SK-N-DZ (cell line): ENCODE measurements around the gene MIA3.
"Not testable (repeated sequence)": the region's sequence is repeated elsewhere in the genome, so short reads cannot be mapped to it uniquely, and the experiment has no call there.

Experiments used
- DNase-seq: peaks from one replicate; pipeline ENCODE4 v3.0.0-alpha.2; 2015; ENCODE audit warnings: low spot score

MIA3 gene

DNA sequence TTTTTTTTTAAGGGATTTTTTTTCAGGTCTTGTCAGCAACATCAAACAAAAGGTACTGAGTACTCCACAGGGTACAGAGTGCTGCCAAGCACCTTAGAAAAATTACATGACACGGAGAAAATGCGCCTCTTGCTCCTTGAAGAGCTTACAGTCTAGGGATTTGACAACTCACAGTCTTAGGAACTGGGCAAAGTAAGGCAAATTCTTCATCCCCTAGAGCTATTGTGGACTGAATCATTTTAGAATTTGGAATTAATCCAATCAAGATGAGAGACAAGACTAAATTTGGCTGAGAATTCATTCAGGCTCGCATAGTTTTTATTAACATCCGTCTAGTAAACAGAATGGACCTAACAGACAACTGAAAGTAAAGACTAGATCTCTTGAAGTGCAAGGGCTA lies 50.3 kb downstream of the MIA3 start:
- DNase-seq: not testable (repeated sequence)

DNA sequence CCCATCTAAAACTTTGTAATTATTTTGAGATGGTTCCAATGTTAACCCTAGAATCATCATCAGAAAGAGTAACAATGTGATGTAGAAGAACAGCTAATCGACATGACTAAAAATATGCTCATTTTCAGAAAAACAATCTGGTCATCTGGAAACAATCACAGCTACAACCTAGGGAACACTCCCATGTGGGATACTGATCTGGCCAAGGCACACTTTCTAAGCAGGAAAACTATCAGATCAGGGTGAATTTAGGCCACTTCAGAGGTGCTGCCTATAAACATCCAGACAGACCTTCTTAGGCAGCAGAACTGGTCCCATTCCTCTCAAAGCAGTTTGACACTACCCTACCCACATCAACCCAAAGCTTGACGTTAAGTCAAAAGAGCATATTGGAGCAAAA lies 51.2 kb downstream of the MIA3 start:
- not testable (repeated sequence) for DNase-seq

DNA sequence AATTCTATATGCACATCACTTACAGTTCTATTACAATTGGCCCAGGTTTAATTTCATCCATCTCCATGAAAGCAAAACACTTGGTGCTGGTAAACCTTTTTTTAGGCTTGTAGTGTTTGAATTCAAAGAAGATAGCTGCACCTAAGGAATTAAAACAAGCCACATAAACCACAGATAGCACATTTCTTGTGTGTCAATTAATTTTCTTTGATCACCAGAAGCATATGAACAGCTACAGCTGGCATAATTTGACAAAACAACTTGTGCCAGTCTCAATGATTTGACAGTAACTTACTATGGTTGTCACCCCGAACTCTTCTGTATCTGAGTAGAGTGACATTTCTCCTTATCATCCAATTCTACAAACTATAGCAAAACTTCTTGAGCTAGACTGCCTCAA lies 52.2 kb downstream of the MIA3 start:
- no peak for DNase-seq

DNA sequence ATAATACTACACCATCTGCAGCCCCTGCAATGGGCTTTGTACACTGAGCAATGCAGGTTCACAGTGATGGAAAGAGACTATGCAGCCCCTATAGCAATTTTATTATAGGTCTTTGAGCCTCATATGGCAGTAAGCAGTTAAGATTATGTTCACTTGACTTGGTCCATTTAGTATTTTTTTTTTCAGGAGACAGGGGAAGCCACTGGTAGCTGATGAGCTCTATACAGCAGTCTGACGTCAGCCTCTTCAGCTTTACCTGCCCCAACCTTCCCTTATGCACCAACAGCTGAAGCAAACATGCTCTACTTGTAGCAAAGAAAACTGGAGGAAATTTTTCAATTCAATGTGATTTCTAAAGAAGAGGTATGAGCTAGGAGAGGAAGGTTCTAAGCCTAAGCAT lies 62.2 kb downstream of the MIA3 start:
- DNase-seq: no peak

DNA sequence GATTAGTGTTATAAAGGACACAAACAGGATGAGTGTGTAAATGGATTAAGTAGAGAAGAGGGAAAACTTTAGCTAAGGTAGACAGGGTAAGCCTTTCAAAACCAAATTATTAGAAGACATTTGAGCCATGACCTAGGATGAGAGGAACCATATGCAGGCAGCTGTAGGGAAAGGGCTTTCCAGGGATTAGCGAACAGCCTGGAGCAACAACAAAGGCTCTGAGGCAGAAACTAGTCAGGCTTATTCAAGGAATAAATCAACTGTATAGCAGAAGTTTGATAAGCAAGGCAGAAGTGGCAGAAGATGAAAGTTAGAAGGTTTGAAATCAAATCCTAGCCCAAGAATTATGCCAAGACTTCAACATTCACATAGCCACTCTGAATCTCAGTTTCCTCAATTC lies 73.1 kb downstream of the MIA3 start:
- no peak for DNase-seq

DNA sequence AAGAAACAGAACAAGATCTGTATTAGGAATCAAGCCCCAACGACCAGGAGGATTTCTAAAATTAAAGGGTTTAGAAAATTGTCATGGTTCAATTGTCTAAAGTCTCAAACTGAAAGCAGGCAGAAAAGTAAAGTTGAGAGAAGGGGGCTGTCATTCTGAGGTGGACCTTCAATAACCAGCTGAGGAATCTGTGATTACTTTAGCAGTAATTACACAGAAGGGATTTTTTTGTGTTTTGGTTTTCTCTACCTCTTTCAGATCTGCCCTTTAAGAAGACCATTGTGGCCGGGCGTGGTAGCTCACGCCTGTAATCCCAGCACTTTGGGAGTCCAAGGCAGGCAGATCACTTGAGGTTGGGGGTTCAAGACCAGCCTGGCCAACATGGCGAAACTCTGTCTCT lies 77.0 kb downstream of the MIA3 start:
- DNase-seq: no peak

DNA sequence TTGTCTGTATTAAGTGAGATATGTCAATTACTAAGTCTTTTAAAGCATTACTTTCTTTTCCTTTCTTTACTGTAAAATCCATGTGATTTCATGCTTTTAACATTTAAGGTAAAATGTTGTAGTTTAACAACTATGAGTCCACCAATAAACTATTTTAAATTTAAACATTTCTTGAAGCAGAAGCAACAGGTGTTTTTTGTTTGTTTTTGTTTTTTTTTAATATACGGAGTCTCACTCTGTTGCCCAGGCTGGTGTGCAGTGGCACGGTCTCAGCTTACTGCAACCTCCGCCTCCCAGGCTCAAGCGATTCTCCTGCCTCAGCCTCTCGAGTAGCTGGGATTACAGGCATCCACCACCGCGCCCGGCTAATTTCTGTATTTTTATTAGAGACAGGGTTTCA lies 78.8 kb downstream of the MIA3 start:
- no peak for DNase-seq

DNA sequence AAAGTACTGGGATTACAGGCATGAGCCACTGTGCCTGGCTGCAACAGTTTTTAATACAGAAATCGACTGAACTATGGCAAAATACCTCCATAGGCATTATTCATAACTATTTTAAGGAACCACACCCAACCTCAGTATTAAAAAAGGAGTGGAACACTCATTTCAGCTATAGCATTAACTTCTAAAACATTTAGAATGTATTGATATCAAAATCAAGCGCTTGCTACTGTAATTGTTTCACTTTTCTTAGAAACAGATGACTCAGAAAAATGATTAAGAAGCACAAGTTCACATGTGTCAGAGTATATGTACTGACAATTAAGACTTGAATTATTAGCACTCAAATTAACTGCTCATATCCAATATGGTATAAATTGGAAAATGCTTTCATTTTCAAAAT lies 79.3 kb downstream of the MIA3 start:
- no peak for DNase-seq

DNA sequence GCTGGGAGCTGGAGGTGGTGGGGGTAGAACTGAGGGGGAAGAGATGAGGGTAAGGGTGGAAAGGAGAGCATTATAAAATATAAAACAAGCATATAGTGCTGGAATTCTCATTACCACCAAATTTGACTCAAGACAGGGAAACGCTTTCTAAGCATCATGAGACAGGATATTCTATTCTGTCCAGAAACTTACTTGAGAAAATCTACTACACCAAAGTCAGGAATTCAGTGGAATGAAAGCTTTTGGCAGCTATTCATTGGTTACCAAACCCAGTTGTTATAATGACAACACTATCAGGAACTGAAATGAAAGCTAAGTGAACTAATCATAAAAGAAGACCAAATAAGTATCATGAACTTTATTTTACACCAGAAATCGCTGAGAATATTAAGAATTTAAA lies 79.9 kb downstream of the MIA3 start:
- no peak for DNase-seq

DNA sequence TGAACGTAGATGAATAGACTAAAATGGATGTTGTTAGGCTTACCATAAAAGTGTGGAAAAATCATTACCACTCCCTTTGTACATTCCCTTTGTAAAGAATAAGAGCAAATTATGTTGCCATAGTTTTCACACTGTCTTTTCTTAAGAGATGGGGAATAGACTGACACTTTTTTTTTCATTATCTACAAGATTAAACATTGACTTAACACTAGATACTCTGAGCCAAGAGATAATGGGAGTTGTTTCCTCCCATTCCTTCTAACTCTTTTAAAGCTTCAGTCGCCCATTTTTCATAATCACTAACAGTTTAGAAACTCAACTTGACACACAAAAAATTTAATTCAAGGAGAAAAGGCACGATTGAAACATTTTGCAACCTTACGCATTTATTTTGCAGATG lies 84.3 kb downstream of the MIA3 start:
- DNase-seq: no peak

DNA sequence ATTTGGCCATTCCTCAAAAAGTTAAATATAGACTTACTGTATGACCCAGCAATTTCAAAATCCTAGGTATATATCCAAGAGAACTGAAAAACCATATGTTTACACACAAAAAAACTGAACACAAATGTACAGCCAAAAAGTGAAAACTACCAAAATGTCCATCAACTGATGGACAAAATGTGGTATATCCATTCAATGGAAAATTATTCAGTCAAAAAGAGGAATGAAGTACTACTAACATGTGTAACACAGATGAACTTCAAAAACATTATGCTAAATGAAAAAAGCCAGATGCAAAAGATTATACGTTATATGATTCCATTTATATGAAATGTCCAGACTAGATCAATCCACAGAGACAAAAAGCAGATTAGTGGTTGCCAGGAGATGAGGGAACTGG lies 86.4 kb downstream of the MIA3 start:
- DNase-seq: no peak

DNA sequence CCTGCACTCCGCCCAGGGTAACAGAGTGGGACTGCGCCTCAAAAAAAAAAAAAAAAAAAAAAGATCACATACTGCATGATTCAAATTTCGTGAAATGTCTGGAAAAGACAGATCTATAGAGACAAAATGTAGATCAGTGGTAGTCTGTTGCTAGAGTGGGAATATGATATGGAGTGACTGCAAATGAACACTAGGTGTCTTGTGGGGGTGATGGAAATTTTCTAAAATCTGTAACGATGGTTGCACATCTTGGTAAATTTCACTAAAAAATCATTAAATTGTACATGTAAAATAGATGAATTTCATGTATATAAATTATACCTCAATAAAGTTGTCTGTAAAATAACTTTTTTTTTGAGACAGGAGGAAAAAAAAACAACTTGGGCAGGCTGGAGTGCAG lies 88.9 kb downstream of the MIA3 start:
- no peak for DNase-seq

DNA sequence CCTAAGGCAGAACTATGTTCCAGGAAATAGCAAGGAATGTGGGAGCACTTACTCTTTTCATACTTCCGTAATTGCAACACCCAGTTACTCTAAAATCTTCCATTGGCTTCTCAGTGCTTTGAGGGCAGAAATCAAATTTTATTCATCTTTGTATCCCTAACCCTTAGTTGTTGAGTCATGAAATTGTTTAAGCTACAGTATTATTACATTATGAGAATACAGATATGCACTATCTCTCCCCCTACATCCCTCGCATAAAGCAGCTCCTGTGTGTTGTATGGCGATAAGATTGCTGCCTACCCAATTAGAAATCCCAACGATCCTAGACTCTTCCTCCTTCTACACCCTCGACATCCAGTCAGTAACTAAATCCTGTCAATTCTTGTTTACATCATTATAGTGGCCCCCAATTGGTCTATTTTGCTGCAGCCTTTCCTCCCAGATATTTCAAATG lies 91.8 kb downstream of the MIA3 start:
- no peak for DNase-seq

DNA sequence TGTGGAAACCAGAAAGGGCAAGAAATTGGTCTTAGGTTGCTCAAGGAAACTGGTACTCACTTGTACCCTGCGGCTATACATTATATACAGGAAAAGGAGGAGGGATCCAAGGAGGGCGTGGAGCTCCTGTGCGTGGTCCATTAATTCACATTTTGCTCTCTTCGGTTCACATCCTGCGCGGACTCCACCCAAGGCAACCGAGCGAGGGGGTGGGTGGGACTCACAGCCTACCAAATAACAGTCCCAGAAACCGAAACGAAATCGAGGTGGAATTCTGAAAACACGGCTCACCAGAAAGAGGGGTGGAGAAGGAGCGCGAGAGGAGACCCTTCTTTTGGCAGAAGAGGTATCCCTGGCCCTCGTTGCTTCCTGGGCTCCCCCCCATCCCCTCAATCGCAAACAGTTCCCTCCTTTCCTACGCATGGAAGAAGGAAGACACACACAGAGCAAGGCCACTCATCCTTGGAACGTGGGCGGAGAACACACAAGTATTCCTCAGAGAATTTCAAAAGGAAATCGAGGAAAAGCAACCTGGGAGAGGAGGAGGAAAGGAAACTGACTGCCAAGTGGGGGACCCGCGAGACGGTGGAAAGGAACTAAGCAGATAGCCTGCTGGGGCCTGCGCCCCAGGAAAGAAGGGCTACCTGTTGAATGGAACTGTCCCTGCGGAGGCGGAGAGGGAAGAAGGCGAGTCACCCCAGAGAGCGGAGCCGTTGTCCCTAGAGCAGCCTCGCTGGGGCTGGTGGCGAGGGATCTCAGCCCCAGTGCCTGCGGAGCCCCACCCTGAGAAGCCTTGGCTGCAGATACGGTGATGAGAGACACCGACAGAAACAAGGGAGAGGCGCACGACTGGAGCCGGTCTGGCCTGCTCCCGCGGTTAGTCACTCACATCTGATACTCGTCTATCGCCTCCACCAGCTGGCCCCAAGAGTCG lies 93.7 kb downstream of the MIA3 start:
- DNase-seq: peak; percentile 47

DNA sequence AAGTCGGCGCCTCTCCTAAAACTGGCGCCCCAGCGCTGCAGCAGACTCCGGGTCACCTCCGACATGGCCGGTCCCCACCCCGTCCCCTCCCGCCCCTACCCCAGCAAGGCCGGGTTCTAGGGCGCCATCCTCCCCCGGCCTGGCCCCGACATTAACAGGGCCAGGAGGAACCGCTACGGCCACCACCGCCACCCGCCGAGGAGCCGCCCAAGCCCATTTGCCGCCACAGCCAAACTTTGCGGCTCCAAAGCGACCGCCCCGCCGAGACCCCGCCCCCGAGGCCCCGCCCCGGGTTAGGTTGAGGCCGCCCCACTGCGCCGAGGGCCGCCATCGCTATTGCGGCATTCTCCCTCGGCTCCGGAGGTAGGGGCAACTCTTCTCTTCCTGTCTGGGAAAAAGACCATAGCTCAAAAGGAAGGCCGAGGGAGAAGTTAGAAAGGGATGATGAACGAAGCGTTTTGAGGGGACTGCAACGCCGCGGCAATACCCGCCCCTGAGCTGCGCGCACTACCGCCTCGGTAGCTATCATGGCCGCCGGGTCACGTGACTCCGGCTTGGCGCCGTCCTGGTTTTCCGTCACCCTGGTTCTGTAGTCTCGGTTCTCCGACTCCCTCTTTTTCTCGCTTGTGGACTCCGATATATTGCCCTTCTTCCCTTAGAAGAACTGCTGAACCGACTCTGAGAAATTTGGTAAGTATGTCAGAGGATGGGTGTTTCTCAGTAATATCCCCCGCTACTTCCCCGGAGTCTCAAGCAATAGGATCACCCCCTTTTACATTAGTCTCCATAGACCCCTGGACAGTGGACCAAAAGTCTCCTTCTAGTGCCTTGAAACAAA lies 94.6 kb downstream of the MIA3 start, which contains the start of the genes AIDA and BROX:
Gene AIDA, minus strand, starts transcription at position 239 of the 838 bp plus-strand sequence. Its CDS starts 174 bp downstream, at position 65.
Gene BROX, plus strand, starts transcription at position 312 of the 838 bp plus-strand sequence. CDS start 3,136 bp downstream, outside the sequence.
- peak; percentile 83 for DNase-seq

DNA sequence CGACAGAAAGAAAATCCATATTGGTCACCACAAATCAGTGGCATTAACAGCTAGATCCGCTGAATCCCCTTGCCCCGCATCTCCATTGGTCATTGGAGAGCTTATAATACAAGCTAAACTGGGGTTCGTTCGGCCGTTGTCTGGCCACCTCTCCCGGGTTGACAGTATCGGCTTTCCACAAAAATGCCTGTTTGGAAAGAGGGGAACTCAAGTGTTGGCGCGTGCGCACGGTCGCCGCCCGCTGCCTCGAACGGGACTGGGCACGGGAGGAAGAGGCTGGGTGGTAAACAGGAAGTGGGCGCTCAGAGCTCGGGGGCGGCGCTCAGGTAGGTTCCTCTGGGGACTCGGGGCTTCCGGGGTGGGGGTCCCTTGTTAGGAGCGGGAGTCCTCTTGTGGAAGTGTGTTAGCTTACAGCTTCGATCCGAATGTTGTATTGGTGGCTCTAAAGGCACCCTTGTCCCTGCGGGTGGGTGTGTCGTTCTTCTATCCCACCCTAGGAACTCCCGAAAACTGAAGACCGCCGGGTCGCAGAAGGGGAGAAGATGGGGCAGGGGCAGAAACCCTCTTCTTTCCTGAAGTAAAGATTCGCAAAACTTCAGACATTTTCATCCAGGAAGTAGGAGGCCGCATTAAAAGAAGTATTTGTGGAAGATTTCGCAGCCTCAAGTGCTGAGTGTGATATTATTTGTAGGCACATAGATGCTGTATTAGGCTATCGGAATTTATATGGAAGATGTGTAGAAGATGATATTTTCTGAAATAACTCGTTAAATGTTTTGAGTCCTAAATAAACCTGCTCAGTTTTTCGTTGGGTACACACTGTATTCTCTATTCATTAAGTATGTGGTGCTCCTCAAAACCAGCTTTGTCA lies 95.4 kb downstream of the MIA3 start:
- peak; percentile 94 for DNase-seq

DNA sequence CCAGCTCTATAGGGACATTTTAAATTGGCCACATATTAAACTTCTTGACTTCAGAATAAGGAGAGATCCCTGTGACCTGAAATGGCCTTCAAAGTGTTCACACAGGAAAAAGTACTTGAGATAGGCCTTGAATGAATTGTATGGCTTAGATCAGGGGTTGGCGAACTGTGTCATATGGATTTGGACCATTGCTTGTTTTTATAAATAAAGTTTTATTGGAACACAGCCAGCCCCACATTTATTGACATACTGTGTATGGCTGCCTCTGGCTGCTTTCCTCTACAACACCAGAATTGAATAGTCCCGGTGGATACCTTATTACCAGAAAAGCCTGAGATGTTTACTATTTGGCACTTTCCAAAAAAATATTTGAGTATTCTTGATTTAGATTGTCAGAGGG lies 98.5 kb downstream of the MIA3 start:
- DNase-seq: no peak
